SK-N-MC (cell line): ENCODE data around the gene GRIA4.

Experiments
- EZH2 ChIP-seq: fragments of 200-600 bp; sonication (generic); IDR thresholded peaks from one replicate; pipeline ENCODE4 v1.6.1; 2017; ENCODE audit warnings: antibody characterized with exemption
- FOXP2 ChIP-seq: optimal IDR thresholded peaks from 2 replicates; pipeline ENCODE3; 2011; ENCODE audit warnings: mild to moderate bottlenecking, moderate library complexity; ENCODE audit not compliant: insufficient read depth; ENCODE audit errors: extremely low read length, control extremely low read depth
- POLR2AphosphoS5 ChIP-seq: IDR thresholded peaks from 2 replicates; pipeline ENCODE4 v1.6.1; 2012; ENCODE audit warnings: mild to moderate bottlenecking, low read depth, low read length, borderline replicate concordance

GRCh38 chr11:105619556-105619955, 9.7 kb downstream of the GRIA4 start:
- TF ChIP-seq EZH2 (no peak), POLR2AphosphoS5 (no peak), FOXP2 (no peak)
